ENCODE results near the gene FILIP1.

DNA sequence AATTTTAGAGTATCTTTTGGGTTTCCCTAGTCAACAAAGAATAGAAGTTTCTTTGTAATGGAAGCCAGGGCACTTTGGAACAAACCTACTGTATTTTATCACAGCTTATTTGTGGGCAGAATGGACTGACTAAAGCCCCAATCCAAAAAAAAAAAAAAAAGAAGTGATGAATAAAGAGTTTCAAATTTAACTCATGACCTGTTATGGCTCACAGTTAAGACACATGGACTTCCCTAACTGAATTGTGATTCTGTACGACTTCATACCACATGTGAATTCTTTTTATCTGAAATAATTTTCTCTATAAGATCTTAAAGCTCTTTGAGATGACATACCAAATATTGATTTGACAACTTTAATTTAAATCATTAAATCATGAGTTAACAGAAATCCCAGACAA is 77.2 kb downstream of the FILIP1 start:
- TF ChIP-seq, protein P1, sequence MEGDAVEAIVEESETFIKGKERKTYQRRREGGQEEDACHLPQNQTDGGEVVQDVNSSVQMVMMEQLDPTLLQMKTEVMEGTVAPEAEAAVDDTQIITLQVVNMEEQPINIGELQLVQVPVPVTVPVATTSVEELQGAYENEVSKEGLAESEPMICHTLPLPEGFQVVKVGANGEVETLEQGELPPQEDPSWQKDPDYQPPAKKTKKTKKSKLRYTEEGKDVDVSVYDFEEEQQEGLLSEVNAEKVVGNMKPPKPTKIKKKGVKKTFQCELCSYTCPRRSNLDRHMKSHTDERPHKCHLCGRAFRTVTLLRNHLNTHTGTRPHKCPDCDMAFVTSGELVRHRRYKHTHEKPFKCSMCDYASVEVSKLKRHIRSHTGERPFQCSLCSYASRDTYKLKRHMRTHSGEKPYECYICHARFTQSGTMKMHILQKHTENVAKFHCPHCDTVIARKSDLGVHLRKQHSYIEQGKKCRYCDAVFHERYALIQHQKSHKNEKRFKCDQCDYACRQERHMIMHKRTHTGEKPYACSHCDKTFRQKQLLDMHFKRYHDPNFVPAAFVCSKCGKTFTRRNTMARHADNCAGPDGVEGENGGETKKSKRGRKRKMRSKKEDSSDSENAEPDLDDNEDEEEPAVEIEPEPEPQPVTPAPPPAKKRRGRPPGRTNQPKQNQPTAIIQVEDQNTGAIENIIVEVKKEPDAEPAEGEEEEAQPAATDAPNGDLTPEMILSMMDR (IDR thresholded peaks at IDR 0.05 in 4 of 5, conservative IDR thresholded peaks at IDR 0.05 in 1 of 5): no peak
- no peak for TF ChIP-seq POLR2A (IDR thresholded peaks at IDR 0.05)
